GM21825 (cell line): ENCODE results near the gene TMEM9B.
A peak's percentile ranks its signal among the peaks of the same experiment; 100 is the strongest.

ENCODE experiments used
- ATAC-seq: cut with Tn5 transposase; IDR thresholded peaks from one replicate; pipeline ENCODE4 v1.9.1; 2021; ENCODE audit warnings: mild to moderate bottlenecking, moderate library complexity; ENCODE audit not compliant: unreplicated experiment

The TMEM9B gene

GRCh38 chr11:8932564-8933180 lies 31.6 kb downstream of the TMEM9B start, which contains the start of gene C11orf16:
Gene C11orf16 (minus strand): TSS chr11:8932947. CDS start chr11:8932308, 639 bp downstream.
- ATAC-seq, result no peak

DNA sequence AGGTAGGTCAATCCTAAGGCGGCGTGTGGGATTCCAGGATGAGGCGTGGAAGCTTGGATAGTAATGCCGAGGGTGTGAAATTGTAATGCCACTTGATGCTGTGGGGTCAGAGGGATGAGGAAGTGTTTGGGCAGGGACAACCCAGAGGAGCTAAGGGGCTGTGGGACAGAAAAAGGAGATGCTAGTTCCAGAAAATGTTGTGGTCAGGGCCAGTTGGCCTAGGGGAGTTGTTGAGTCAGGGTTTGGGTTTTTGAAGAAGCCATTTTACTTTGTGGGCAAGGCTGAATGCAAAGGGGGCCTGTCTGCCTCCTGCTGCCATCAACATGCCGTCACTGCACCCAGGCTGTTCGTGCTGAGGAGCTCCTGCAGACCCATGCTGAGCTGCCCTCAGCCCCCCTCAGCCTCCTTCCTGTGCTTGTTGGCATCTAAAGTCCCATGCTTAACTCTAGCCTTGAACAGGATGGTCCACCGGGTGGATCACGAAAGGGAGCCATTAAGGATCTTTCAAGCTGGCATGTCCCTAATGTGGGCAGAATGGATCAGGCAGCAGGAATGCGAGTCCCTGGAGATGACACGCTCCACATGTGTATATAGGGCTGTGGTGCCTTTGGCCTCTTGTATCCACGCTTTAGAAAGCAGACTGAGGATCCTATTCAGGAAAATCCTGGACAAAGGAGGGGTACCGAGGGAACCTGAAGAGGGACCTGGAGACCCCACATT lies 33.6 kb downstream of the TMEM9B start:
- no peak for ATAC-seq

DNA sequence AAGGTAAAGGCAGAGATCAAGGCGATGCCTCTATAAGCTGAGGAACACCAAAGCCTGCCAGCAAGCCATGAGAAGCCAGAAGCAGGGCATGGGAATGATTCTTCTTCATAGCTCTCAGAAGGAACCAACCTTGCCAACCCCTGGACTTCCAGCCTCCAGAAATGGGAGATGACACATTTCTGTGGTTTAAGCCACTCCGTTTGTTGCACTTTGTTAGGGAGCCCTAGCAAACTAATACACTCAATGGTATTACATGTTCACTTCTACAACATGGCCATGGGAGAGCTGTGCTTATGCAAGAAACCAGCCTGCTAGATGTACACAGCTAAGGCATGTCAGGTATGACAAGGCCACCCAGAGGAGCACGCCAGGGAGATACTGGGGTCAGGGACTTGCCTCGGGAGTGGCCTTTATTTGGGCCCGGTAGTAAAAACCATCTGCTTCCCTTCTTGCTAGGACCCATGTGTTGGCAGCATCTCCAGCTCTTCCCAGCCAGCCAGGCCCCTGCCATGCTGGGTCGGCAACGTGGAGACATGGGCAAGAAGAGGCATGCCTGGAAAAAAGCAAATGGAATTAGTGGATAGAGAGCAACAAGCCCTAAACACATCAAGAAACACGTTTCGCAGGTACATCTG lies 35.1 kb downstream of the TMEM9B start:
- no peak for ATAC-seq

GRCh38 chr11:8928205-8928604 lies 36.0 kb downstream of the TMEM9B start:
- no peak for ATAC-seq

DNA sequence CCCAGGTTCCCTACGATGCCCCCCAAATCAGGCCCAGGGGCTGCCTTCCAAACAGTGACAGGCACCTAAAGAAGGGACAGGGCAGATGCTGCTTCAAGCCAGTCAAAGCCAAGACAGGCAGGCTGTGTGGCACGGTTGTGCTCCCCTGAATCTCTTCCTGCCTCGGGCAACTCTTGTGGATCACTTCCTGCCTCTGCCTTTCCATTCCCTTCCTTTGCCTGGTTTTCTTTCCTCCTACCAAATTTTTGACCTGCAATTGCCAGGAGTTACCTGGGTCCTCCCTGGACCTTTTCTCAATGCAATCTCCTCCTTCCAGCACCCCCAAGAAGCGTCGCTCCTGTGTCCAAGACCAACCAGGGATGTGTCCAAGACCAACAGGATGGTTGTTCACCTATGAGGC lies 37.0 kb downstream of the TMEM9B start:
- ATAC-seq, result no peak

GRCh38 chr11:8926236-8926635 lies 38.0 kb downstream of the TMEM9B start:
- ATAC-seq, result no peak

- no peak for ATAC-seq
These were observed 38.5 kb downstream of the TMEM9B start for GRCh38 chr11:8925711-8926110.

- ATAC-seq, result no peak
These were observed 41.6 kb downstream of the TMEM9B start for GRCh38 chr11:8922691-8923090.

GRCh38 chr11:8917157-8917825 lies 47.0 kb downstream of the TMEM9B start:
- ATAC-seq, result no peak

GRCh38 chr11:8914661-8915018 lies 49.6 kb downstream of the TMEM9B start:
- no peak for ATAC-seq

- ATAC-seq, result no peak
These were observed 50.1 kb downstream of the TMEM9B start for GRCh38 chr11:8913961-8914660.

GRCh38 chr11:8911029-8911823 lies 53.0 kb downstream of the TMEM9B start, which contains the start of gene AKIP1:
Gene AKIP1 (plus strand): TSS chr11:8911189. CDS start chr11:8911450, 261 bp downstream.
- peak; percentile 82 for ATAC-seq

GRCh38 chr11:8910649-8911026 lies 53.6 kb downstream of the TMEM9B start:
- ATAC-seq, result peak; percentile 8

- ATAC-seq, result no peak
These were observed 56.1 kb downstream of the TMEM9B start for GRCh38 chr11:8908099-8908498.

DNA sequence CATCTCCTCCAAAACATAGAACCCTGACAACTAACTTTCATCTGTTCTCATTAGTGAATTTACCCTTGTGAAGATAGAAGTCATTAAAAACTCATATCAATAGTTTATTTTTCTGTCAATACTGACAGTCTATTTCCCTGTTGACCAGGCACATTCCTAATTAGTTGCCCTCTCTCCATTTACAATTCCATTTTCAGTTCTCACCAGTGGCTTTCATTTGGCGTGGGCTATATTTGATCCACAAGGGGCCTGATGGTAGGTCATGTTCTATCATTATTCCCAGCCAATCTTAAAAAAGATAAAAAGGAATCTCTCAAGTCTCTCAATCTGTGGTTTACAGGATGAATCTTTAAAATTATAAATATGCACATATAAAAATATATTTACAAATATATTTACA lies 57.1 kb downstream of the TMEM9B start:
- no peak for ATAC-seq

GRCh38 chr11:8905528-8906165 lies 58.6 kb downstream of the TMEM9B start:
- no peak for ATAC-seq

DNA sequence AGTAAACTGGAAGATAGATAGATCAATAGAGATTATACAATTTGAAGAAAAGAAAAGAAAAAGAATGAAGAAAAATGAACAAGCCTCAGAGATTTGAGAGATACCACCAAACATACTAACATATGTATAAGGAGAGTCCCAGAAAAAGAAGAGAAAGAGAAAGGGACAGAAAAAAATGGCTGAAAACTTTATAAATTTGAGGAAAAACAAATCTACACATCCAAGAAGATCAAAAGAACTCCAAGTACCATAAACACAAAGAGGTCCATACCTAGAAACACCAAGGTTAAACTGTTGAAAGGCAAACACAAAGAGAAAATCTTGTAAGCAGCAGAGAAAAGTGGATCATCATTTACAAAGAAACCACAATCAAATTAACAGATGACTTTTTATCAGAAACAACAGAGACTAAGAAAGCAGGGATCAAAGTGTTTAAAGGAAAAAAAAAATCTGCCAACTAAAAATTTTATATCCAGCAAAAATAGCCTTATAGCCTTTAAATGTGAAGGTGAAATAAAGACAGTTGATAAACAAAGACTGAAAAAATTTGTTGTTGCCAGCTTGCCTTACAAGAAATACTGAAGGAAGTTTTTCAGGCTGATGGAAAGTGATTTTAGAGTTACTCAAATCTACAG lies 65.0 kb downstream of the TMEM9B start:
- ATAC-seq, result no peak
